ENCODE data around the gene CEP85. TPM values are rescaled to one million over a fixed set of nuclear protein-coding genes. Genes with fewer than 3 reads are reported as not detected.

The CEP85 gene
- total and polyA plus RNA-seq, 2 of the 13 experiments (the other 11 are each of a cell fraction or from before 2014, with no cell fraction given), result 16.1 to 26.7 TPM

- no peak for TF ChIP-seq CREBL2 (CRISPR knock-in tag; IDR thresholded peaks at IDR 0.05; ENCODE audit: borderline replicate concordance)
Measured at GRCh38 chr1:26285366-26286063, 51.5 kb downstream of the CEP85 start (continued).

GRCh38 chr1:26286064-26286416 lies 52.0 kb downstream of the CEP85 start:
- no peak for TF ChIP-seq KDM4B (CRISPR knock-in tag; IDR thresholded peaks at IDR 0.05)
- TF ChIP-seq NR1H2 (CRISPR knock-in tag; IDR thresholded peaks at IDR 0.05; ENCODE audit: borderline replicate concordance, low read depth), result no peak
- no peak for TF ChIP-seq ARID3A (IDR thresholded peaks at IDR 0.05; ENCODE audit: low read depth, low read length)
- no peak for TF ChIP-seq ZC3H13 (CRISPR knock-in tag; IDR thresholded peaks at IDR 0.05)
- TF ChIP-seq ZNF280B (CRISPR knock-in tag; IDR thresholded peaks at IDR 0.05; ENCODE audit: borderline replicate concordance), result no peak
- no peak for TF ChIP-seq TOPORS (CRISPR knock-in tag; IDR thresholded peaks at IDR 0.05)
- no peak for TF ChIP-seq ZSCAN30 (CRISPR knock-in tag; IDR thresholded peaks at IDR 0.05)
- no peak for TF ChIP-seq CREM (IDR thresholded peaks at IDR 0.05)
- no peak for TF ChIP-seq CREM (CRISPR knock-in tag; IDR thresholded peaks at IDR 0.05)
- TF ChIP-seq MTA1 (CRISPR knock-in tag; IDR thresholded peaks at IDR 0.05; ENCODE audit: borderline replicate concordance), result no peak
- TF ChIP-seq ZNF775 (CRISPR knock-in tag; IDR thresholded peaks at IDR 0.05; ENCODE audit: borderline replicate concordance), result no peak
- TF ChIP-seq GRHL1 (CRISPR knock-in tag; conservative IDR thresholded peaks at IDR 0.05), result no peak
- WGBS (ENCODE audit: low lambda C conversion rate), result 79% methylated on average over 1 of the region's 2 CpGs
- ChIA-PET POLR2A (interaction anchor here (1.4 kb wide), 1 partner anchor 78 kb away, joined by 3 read pairs; no protein-coding TSS in a partner anchor), CTCF (ENCODE audit: low intra/inter-chr PET ratio, low total read pairs) (interaction anchor here (0.7 to 3.4 kb wide), 5 partner anchors 9 to 131 kb away, joined by 3 to 51 read pairs (median 22); no protein-coding TSS in a partner anchor)
- Histone ChIP-seq H2AFZ (ENCODE audit: low read length) (no peak overlapping the region), H3K4me1 (ENCODE audit: insufficient read depth, low read length) (peaks cover 2% of the 10 kb centered on the region; the same call in 1 of the 2 replicates), H3K9me3 (ENCODE audit: low read length) (no peaks in the 10 kb centered on the region), H3K4me3 (replicated peaks in 1 of 3; ENCODE audit: insufficient read depth in 1 of 3, low read depth in 2 of 3, low read length in 3 of 3) (no peak overlapping the region), H3K4me2 (ENCODE audit: low read depth, low read length) (no peak overlapping the region), H4K20me1 (ENCODE audit: insufficient read depth, low read length) (no peaks in the 10 kb centered on the region), H3K36me3 (replicated peaks in 1 of 2; ENCODE audit: control insufficient read depth in 1 of 2, insufficient read depth in 2 of 2, low read length in 2 of 2) (no peaks in the 10 kb centered on the region; a peak in 1 of 5 replicates), H3K27ac (ENCODE audit: extremely low read length, insufficient read depth, low read length) (no peak overlapping the region), H3K79me2 (ENCODE audit: insufficient read depth, low read length) (no peaks in the 10 kb centered on the region), H3K9ac (ENCODE audit: insufficient read depth, low read depth, low read length) (no peak overlapping the region), H3K27me3 (ENCODE audit: control insufficient read depth in 1 of 2, insufficient read depth in 2 of 2, low read length in 2 of 2) (no peaks in the 10 kb centered on the region)
- intact Hi-C loops (cut with micrococcal nuclease; ENCODE audit: unreplicated experiment) (no loop called here), in situ Hi-C loops (cut with HindIII; ENCODE audit: extremely low pct_ligation_motif_present, low pct_unique_long_range_greater_than_20kb) (loop anchor here (5.0 kb wide), 1 partner anchor 76 kb away; no protein-coding TSS in a partner anchor)
- no peak for DNase-seq (ENCODE audit: low spot score)
- no peak for FAIRE-seq
- no TSS peak for BruUV-seq (replicated peaks)
- no peak for ATAC-seq

Measured in HepG2 (cell line).